ENCODE measurements around the gene SVOPL.
"Not testable (repeated sequence)": the region's sequence is repeated elsewhere in the genome, so short reads cannot be mapped to it uniquely, and the experiment has no call there.

The SVOPL gene

DNA sequence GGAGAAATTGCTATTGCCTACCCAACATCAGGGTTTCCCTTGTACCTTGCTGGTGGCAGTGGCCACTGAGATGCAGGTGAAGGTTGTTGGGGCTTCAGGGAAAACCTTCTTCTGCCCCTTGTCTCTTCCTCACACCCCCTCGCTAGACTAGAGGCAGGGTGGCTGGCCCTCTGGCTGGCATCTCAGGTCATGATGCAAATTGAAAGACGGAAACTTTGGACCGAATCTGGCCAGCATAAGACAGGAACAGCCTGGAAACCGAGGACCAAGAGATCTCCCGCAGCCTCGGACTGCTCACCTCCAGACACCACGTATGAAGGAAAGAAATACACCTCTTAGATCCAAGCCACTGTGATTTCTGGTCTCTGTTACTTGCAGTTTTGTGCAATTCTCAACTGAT lies 2.9 kb downstream of the SVOPL start:
- DNase-seq = no peak

DNA sequence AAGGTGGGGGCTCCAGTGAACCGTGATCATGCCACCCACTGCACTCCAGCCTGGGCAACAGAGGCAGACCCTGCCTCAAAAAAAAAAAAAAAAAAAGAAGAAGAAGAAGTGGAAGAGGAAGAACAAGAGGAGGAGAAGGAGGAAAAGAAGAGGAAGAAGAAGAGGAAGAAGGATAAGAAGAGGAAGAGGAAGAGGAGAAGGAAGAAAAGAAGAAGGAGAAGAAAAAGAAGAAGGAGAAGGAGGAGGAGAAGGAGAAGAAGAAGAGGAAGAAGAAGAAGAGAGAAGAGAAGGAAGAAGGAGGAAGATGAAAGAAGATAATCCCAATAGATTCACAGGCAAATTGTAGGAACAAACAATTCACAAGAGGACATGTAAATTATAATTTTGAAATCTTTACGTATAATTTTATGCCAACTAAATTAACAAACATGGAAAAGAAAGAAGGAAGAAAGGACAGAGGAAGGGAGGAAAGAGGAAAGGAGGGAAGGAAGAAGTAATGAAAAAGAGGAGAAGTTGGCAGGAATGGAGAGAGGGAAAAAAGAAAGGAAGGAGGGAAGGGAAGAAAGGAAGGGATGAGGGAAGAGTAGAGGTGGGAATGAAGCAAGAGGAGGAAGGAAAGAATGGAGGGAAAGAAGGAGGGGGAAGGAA lies 3.5 kb downstream of the SVOPL start:
- no peak for DNase-seq

DNA sequence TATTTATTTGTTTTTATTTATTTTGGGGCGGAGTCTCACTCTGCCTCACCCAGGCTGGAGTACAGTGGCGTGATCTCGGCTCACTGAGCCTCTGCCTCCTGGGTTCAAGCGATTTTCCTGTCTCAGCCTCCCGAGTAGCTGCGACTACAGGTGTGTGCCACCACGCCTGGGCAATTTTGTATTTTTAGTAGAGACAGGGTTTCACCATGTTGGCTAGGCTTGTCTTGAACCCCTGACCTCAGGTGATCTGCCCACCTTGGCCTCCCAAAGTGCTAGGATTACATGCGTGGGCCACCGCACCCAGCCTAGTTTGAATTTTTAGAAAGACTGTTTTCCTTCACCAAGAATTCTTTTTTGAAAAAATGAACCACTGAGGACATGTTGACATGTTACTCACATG lies 5.4 kb downstream of the SVOPL start:
- not testable (repeated sequence) for DNase-seq

DNA sequence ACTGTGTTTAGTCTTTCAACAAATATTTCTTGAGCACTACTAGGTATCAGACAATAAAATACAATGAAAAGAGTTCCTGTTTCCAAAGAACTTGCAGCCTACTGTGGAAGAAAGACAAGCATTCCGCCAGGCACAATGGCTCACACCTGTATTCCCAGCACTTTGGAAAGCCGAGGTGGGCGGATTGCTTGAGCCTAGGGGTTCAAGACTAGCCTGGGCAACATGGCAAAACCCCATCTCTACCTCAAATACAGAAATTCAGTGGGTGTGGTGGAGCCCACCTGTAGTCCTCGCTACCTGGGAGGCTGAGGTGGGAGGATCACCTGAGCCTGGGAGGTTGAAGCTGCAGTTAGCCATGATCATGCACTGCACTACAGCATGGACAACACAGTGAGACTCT lies 6.1 kb downstream of the SVOPL start:
- no peak for DNase-seq

DNA sequence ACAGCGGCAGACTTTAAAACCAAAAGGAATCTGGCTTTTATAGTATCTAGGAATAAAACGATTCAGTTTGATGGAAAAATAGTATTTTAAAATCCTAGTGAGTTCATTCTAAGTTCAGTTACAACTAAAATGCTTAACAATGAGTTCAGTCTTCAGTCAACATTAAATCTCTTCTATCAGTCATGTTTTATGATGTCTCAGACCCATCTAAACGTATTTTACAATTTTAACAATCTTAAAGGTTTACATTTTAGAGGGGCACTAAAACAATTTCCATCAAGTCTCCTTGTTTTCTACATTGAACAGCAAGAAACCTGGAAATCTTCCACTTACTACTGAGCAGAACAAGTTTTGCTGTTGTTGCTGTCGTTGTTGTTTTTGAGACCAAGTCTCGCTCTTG lies 10.0 kb downstream of the SVOPL start:
- DNase-seq = no peak

DNA sequence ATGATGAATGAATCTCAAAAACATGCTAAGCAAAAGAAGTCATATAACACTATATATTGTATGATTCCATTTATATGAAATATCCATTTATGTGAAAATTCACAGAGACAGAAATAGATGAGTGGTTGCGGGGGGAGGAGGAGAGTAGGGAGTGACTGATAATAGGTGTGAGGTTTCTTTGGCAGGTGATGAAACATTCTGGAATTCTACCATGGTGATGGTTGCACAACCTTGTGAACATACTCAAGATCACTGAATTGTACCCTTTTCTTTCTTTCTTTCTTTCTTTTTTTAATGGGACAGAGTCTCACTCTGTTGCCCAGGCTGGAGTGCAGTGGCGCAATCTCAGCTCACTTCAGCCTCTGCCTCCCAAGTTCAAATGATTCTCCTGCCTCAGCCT lies 10.7 kb downstream of the SVOPL start:
- DNase-seq = no peak

DNA sequence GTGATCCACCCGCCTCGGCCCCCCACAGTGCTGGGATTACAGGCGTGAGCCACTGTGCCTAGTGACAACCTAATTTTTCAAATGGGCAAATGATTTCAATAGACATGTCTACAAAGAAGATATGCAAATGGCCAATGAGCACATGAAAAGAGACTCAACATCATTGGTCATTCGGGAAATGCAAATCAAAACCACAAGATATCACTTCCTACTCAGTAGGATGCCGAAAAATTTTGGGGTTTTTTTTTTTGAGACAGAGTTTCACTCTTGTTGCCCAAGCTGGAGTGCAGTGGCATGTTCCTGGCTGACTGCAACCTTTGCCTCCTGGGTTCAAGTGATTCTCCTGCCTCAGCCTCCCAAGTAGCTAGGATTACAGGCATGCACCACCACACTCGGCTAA lies 13.1 kb downstream of the SVOPL start:
- not testable (repeated sequence) for DNase-seq

DNA sequence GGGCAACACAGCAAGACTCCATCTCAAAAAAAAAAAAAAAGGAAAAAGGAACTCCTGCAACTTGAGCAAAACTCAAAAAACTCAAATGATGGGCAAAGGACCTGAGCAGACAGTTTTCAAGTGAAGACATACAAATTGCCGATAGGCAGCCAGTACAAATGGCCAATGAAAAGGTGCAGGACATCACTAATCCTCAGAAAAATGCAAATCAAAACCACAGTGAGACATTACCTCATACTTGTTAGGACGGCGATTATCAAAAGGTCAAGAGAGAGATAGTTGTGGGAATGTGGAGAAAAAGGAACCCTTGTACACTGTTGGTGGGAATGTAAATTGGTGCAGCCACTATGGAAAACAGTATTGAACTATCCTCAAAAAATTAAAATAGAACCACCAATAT lies 16.8 kb downstream of the SVOPL start:
- no peak for DNase-seq

DNA sequence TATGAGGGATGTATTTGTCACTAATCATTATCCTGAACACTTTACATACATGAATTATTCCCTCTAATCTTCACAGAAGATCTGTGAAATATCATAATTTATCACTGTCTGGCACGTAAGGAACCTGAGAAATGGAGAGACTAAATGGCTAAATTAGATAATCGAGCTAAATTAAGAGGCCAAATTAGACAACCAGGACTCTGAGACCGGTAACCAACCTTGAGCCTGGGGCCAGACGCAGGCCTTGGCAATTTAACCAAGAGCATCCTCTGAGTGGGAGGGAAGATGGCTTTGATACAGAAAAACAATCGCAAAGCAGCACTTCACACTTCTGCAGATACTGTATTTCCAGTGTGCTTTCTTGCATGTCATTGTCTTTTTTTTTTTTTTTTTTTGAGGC lies 21.4 kb downstream of the SVOPL start:
- no peak for DNase-seq

DNA sequence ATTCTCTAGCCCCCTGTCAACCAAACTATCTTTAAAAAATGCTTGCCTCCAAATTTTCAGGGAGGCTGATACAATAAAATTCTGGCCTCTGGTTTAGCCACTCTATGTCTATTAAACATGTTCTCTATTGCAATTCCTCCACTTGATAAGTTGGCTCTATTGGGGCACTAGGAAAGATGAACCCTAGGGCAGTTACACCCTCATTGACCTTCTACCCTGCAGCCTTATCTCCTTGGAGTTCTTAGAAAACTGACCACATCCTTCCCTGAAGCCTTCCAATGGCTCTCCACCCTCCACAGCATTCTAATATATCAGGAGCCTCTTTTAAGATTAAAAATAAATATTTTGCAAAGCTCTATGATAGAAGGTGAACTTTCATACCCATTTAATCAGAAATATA lies 30.6 kb downstream of the SVOPL start:
- DNase-seq = no peak

DNA sequence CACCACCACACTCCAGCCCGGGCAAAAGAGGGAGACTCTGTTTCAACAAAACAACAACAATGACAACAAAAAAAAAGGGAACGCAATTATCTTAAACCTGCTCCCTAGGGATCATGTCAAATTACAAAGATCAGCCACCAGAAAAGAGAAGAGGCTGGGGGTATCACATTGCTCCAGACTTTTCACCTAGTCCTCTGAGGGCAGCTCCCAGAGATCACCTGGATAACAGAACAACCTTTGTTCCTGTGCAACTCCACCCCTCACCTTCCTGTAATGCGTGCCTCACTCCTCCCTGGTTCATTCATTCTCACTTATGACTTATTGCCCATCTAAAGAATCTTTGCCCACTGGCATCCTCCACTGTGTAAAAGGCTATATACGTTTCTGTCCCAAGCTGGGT lies 31.8 kb downstream of the SVOPL start:
- no peak for DNase-seq

DNA sequence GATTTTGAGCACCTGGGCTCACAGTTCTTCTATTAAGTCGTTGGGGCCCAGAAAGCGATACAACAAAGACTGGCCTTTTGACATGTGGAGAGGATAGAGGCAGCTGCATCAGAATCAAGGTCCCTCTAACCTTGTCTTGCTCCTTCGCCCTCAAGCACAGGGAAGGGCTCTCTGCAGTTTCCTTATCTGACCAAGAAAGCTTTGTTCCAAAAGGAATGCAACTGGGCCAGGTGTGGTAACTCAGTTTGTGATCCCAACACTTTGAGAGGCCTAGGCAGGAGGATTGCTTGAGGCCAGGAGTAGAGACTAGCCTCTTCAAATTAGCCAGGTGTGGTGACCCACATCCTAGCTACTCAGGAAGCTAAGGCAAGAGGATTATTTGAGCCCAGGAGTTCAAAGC lies 32.2 kb downstream of the SVOPL start:
- no peak for DNase-seq

DNA sequence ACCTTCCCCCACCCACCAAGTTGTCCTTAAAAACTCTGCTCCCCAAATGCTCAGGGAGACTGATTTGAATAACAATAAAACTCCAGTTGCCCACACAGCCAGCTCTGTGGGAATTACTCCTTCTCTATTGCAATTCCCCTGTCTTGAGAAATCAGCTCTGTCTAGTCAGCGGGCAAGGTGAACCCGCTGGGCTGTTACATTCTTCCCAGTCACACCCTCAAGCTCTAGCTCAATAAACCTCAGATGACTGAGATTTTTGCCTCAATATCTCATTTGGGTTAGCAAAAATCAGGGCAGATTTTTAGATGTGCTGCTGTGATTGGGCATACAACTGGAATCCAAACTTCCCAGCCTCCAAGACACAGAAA lies 32.9 kb downstream of the SVOPL start:
- no peak for DNase-seq

DNA sequence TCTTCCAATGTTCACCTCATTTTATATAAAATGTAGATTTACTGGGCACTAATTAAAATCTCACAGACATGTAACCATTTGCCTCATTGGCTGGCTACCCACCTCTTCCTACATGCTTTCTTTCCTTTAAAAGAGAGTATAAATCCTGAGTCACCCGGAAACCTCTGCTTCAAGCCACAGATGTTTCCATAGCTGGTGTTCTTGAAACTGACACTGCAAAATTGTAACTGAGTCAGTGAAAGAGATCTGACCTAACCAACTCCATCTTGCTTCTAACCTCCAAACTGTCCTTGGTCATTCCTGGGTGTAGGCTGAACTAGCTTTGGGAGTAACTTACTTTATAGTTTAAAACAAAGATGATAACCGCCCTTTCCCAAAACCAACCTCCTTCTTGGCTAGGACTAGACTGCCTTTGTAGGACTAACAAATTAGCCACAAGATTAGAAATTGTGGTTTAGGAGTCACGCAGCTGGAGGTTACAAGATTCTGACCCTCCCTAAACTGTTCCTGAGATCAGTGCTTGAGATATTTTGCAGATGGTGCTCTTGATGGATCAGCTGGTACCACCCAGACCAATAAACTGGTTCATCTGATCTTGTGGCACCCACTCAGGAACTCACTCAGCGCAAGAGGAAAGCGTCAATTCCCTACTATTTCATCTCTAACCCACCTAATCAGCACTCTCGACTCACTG lies 33.5 kb downstream of the SVOPL start:
- no peak for DNase-seq

DNA sequence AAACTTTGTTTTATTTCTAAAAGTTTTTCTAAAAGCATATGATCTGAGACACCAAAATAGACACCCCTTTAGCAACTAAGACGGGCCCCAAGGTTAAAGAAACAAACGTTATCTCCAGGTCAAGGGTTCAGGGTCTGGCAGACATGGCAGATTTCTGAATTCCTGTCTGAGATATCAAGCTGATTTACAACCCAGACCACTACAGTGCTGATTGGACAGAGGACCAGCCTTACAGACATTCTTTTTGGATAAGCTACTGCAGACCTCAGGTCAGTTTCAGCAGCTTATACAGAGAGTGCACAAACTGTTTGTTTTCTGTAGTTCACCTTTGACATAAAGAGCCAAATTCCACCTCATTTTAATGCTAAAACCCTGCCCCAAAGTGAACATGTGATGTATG lies 34.8 kb downstream of the SVOPL start:
- DNase-seq = no peak

DNA sequence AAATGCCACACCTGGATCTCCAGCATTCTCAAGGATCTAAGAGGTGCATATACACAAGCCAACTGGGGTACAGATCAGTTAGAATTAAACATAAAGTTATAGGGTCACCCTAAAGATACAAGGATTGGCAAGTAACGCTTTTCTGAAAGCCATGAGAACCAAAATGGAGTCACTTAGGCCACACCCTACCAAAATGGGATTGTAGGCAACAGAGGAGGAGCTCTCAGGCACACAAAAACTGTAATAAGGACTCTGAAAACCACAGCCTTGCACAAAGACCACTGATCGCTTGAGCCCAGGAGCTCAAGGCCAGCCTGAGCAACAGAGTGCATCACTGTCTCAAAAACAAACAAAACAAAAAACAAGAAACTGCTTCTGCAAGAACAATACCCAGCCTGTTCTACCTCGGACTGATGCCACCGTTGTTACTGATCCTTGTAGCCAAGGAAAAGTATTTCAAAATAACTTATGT lies 35.5 kb downstream of the SVOPL start:
- no peak for DNase-seq

DNA sequence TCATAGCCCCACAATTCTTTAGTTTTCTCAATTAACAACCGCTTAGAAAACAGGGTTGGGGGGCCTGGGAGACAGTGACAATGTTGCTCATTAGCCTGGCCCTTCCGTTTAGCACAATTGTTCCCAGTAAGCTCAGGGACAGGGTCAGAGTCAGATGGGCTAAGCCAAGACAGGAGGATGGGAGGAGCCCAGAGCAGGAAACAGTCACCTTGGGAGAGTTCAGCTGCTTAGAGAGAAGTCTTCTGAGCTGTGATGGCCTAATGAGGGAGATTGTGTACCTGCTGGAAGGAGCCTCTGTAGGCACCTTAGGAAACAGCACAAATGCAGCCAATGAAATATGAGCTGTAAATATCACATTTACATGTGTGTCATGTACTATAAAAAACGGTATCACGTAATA lies 35.9 kb downstream of the SVOPL start:
- DNase-seq = no peak

DNA sequence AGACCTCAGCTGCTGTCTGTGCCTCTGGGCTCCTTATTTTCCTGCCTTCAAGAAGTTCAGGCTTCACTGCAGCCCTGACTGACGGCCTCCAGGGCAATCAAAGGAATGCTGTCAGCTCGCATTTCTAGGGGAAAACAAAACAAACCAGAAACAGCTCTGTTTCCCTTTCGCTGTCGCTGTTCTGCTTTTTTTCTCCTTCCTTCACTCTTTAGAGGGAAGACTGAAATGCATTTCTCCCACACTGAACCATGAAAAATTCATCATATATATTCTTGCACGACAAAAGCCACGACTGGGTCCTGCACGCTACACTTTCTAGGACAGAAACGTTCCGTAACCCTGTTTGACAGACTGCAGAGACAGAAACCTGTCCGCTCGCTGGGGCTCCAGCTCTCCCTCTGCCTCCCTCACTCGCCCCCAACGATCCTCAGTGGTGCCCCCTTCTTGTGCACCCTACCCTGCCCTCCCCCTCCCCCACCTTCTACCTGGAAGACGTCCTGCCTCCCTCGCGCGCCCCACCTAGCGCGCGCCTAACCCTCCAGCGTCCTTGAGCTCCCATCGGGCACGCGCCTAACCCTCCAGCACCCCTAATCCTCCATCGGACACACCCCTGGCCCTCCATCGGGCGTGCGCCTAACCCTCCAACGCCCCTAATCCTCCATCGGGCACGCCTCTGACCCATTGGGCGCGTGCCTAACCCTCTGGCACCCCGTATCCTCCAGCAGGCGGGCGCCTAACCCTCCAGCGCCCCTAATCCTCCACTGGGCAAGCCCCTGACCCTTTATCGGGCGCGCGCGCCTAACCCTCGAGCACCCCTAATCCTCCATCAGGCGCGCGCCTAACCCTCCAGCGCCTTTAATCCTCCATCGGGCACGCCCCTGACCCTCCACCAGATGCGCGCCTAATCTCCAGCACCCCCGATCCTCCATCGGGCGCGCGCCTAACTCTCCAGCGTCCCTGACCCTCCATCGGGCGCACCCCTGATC lies 37.1 kb downstream of the SVOPL start:
- DNase-seq = no peak

DNA sequence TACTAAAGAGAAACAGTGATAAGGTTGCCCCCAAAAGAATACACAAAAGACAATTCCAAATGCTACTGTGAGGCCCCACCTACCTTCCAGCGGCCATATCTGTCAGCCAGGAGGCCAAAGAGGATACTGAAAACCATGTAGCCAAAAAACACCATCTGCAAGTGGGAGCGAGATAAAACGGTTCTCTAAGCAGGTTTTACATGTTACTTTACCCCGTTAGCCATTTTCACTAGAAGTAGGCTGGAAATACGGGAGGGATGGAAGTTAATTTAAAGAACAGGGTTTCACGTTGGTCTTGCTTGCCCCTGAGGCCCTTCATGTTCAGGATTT lies 38.2 kb downstream of the SVOPL start:
- DNase-seq = no peak

DNA sequence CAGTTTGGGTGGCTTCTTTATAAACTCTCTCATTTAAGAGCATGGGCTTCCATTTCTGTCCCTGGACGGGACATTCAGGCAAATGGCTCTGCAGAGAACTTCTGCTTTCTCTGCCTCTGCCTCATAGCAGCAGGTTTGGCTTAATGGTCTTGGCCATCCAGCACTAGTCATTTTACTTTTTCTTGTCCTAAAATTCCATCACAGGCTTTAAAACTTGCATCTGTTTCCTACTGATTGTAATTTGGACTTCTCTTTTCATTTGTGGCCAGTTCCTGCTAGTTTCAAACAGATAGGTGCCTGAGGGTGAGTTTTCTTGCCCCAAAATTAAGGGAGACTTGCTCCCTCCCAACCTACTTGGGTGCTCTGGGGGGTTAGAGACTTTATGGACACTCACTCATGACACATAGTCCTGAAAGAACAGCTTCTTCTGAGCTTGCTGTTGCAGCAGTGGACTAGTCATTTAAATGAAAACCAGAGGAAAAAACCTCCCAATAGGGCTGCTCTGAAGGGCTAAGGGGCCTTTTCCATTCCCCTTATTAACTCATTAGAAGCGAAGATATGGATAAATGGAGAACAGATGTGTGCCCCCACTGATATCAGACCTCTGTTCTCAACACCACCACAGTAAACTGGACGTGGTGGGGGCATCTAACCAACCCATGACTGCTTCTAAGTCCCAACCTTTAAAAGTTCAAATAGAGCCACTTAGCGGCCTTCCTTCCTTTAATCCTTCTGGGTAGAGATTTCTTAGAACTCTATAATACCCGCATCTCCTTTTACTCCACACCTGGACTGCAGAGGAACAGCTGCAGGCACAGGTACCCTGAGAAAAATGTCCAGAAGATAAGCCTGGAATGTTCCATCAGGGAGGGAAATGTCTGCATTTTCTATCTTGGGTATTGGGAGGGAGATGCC lies 38.8 kb downstream of the SVOPL start:
- DNase-seq = no peak

DNA sequence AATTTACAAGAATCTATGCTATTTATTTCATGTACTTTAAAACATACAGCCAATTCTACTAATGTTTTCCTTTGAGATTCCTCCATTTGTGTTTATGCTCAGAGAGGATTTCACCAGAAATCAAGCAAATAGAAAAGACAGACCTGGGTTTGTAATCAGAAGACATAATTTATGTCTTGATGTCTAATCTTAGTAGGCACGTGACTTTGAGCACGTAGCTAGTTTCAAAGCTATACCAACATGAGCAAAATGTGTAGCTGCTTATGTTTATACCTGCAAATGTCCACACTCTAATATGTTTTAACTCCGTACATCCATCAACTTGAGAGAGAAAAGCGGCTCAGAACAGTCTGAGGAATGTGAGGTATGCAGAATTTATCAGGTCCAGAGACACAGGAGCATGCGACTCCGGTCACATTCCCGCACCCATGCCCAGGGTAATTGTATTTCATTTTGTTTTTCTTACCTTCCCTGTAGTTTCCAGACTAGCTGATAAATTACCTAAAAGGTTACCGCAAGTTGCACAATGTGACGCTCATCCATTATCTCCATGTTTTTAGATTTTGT lies 40.0 kb downstream of the SVOPL start:
- no peak for DNase-seq

DNA sequence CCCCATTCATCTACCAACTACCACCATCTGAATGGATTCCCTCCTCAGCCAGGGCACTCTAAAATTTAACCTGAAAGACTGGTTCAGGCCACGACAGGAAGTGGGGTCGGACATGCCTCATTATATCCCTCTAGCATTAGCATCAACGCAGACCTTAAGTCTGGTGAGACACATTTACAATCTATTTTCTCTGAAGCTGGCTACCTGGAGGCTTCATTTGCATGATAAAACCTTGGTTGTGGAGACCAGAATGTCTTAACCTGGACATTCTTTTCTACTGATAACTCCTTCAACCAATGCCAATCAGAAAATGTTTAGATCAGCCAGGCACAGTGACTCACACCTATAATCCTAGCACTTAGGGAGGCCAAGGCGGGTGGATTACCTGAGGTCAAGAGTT lies 42.3 kb downstream of the SVOPL start:
- DNase-seq = no peak

Data from COR-L47 (cell line).